HG03439 (cell line): ENCODE measurements around the gene CD8A.

ENCODE experiments used
- ATAC-seq: cut with Tn5 transposase; IDR thresholded peaks from one replicate; pipeline ENCODE4 v1.9.1; 2021; ENCODE audit warnings: mild to moderate bottlenecking, moderate library complexity; ENCODE audit not compliant: unreplicated experiment

CD8A gene

GRCh38 chr2:86809481-86810121 is 18.9 kb upstream of the CD8A start:
- no peak for ATAC-seq

GRCh38 chr2:86808315-86809161 is 17.8 kb upstream of the CD8A start:
- ATAC-seq: peak; percentile 91

- ATAC-seq: no peak
These were observed 17.0 kb upstream of the CD8A start for GRCh38 chr2:86807468-86808275.

GRCh38 chr2:86807133-86807467 is 16.4 kb upstream of the CD8A start:
- no peak for ATAC-seq

- ATAC-seq: no peak
These were observed 15.5 kb upstream of the CD8A start for GRCh38 chr2:86806059-86806857.

GRCh38 chr2:86800856-86801567 is 10.3 kb upstream of the CD8A start:
- no peak for ATAC-seq

- ATAC-seq: no peak
These were observed 4.1 kb upstream of the CD8A start for GRCh38 chr2:86794861-86795260.

- no peak for ATAC-seq
These were observed 3.0 kb upstream of the CD8A start for GRCh38 chr2:86793752-86794151.

- ATAC-seq: no peak
These were observed 860 bp upstream of the CD8A start for GRCh38 chr2:86791573-86791972.

- ATAC-seq: no peak
These were observed 508 bp downstream of the CD8A start for GRCh38 chr2:86790134-86790675.

- ATAC-seq: no peak
These were observed 1.0 kb downstream of the CD8A start for GRCh38 chr2:86789687-86790133.

- no peak for ATAC-seq
These were observed 1.6 kb downstream of the CD8A start for GRCh38 chr2:86788881-86789686.

- ATAC-seq: no peak
These were observed 2.5 kb downstream of the CD8A start for GRCh38 chr2:86788165-86788564.

GRCh38 chr2:86787736-86788135 is 3.0 kb downstream of the CD8A start:
- no peak for ATAC-seq

- no peak for ATAC-seq
These were observed 4.6 kb downstream of the CD8A start for GRCh38 chr2:86786001-86786536.

- ATAC-seq: no peak
These were observed 5.3 kb downstream of the CD8A start for GRCh38 chr2:86785456-86785855.

GRCh38 chr2:86783615-86784339 is 6.9 kb downstream of the CD8A start:
- peak; percentile 79 for ATAC-seq

GRCh38 chr2:86782748-86783147 is 8.0 kb downstream of the CD8A start:
- no peak for ATAC-seq
